ENCODE measurements around the gene THBD.

Gene THBD

DNA sequence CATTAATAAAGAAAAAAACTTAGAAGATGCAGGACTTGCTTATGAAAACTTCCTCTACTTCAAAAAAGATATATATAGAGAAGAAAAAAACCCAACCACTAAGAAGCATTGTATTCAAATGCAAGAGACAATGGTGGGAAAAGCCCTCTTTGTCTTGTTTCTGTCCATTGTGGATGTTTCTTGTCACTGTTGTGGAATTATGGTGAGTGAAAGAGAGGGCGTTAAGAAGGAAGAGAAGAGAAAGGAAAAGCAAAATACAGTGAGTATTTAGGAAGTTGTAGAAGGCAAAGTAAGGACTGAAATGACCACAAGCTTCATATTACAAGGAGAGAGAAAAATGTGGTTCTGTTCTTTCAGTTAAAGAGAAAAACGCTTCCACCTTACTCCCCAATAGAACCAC lies 14.1 kb upstream of the THBD start:
- no peak overlapping the region for H3K27ac Mint-ChIP-seq
- peaks cover 10% of the 10 kb centered on the region for H3K27me3 Mint-ChIP-seq (ENCODE audit: low read depth, poor library complexity)
- H3K36me3 Mint-ChIP-seq (ENCODE audit: low read depth) = no peaks in the 10 kb centered on the region
- no peaks in the 10 kb centered on the region for H3K9me3 Mint-ChIP-seq
- H3K4me3 Mint-ChIP-seq = no peak overlapping the region
- no peak for TF ChIP-seq CTCF (IDR thresholded peaks at IDR 0.05)
- DNase-seq = no peak
- H3K4me1 Mint-ChIP-seq = peaks cover 5% of the 10 kb centered on the region

- peaks cover 7% of the 10 kb centered on the region for H3K27me3 Mint-ChIP-seq (ENCODE audit: low read depth, poor library complexity)
- H3K36me3 Mint-ChIP-seq (ENCODE audit: low read depth) = no peaks in the 10 kb centered on the region
- no peaks in the 10 kb centered on the region for H3K9me3 Mint-ChIP-seq
- no peak overlapping the region for H3K4me3 Mint-ChIP-seq
- no peak for DNase-seq
- no peak overlapping the region for H3K27ac Mint-ChIP-seq
- H3K4me1 Mint-ChIP-seq = peaks cover 5% of the 10 kb centered on the region
- TF ChIP-seq CTCF (IDR thresholded peaks at IDR 0.05) = no peak
Observed at GRCh38 chr20:23063168-23063567, 13.7 kb upstream of the THBD start.

GRCh38 chr20:23062632-23063031 lies 13.2 kb upstream of the THBD start:
- TF ChIP-seq CTCF (IDR thresholded peaks at IDR 0.05) = no peak
- no peak for DNase-seq
- H3K4me3 Mint-ChIP-seq = no peak overlapping the region
- no peaks in the 10 kb centered on the region for H3K9me3 Mint-ChIP-seq
- no peaks in the 10 kb centered on the region for H3K36me3 Mint-ChIP-seq (ENCODE audit: low read depth)
- no peak overlapping the region for H3K27ac Mint-ChIP-seq
- H3K27me3 Mint-ChIP-seq (ENCODE audit: low read depth, poor library complexity) = peaks cover 10% of the 10 kb centered on the region
- peaks cover 5% of the 10 kb centered on the region for H3K4me1 Mint-ChIP-seq

DNA sequence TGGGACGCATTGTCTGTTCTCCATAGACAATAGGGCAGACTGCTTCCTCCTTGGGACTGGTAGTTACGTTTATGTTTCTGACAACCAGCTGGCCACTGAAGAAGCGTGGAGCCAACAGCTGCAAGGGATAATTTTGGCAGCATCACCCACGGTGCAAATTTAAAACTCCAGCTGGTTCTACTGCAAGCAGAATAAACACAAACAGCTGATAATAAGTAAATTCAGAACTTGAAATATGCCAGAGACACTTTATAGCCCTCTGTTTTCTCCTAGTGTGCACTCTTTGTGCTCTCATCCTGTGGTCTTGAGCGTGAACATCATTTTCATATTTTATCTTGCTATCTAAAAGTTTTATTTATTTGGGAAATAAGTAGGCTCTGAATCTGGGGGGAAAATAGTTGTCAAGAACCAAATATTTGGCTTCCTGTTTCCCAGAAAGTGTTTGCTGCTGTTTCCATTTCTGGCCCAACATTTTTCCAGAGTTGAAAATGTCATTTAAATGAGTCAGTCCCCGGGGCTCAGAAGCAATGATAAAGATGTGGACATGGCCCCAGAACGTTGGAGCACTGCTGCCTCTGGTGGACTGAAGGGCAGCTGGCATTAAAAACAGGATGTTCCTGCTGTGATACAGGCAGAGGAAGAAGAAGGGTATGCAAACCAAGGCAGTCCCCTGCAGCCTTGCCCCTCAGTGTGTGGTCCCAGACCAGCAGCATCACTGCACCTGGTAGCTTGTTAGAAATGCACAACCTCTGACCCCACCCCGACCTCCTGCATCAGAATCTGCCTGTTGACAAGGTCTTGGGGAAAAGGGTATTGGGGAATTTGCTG lies 12.5 kb upstream of the THBD start:
- Mint-ChIP-seq H3K9me3 (no peaks in the 10 kb centered on the region), H3K27ac (no peak overlapping the region), H3K36me3 (ENCODE audit: low read depth) (no peaks in the 10 kb centered on the region), H3K27me3 (ENCODE audit: low read depth, poor library complexity) (peaks cover 10% of the 10 kb centered on the region), H3K4me3 (no peak overlapping the region), H3K4me1 (peaks cover 5% of the 10 kb centered on the region)
- peak; percentile 12 for TF ChIP-seq CTCF (IDR thresholded peaks at IDR 0.05)
- no peak for DNase-seq

DNA sequence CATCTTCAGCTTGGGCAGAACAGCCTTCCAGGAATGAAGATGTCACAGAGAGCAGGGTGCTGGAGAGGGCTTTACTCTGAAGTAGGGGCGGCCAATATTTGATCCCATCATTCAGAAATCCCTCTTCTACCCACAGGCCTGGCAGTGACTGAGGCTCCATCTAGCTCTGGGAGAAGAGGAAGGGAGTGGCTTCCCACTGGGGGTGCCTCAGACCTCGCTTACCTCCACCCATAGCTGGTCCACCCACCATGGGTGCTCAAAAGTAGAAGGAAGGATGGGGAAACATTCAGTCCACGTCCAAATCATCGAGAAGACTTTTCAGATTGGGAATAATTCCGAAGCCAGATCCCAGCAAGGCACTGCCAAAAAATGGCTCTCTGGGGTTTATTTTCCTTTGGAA lies 11.8 kb upstream of the THBD start:
- peaks cover 6% of the 10 kb centered on the region for H3K27me3 Mint-ChIP-seq (ENCODE audit: low read depth, poor library complexity)

More for the DNA sequence above, 11.8 kb upstream of the THBD start:
- H3K4me1 Mint-ChIP-seq = peaks cover 5% of the 10 kb centered on the region
- no peak for TF ChIP-seq CTCF (IDR thresholded peaks at IDR 0.05)
- no peak for DNase-seq
- no peaks in the 10 kb centered on the region for H3K36me3 Mint-ChIP-seq (ENCODE audit: low read depth)
- no peak overlapping the region for H3K27ac Mint-ChIP-seq
- H3K9me3 Mint-ChIP-seq = peaks cover 6% of the 10 kb centered on the region
- H3K4me3 Mint-ChIP-seq = no peak overlapping the region

Data from nephron progenitor cell (in vitro differentiated cells).